ENCODE measurements around the gene SSR3.
"Not testable (repeated sequence)": the region's sequence is repeated elsewhere in the genome, so short reads cannot be mapped to it uniquely, and the experiment has no call there.

Gene SSR3

GRCh38 chr3:156562486-156562885 is 7.6 kb upstream of the SSR3 start:
- H3K9me3 ChIP-seq (ENCODE audit: control insufficient read depth, insufficient read depth, low read depth, low read length); H3K36me3 ChIP-seq (ENCODE audit: control insufficient read depth in 2 of 2, insufficient read depth in 1 of 2, low read length in 2 of 2); CTCF ChIA-PET; H3K4me3 ChIP-seq (ENCODE audit: low read depth, low read length); POLR2A ChIA-PET; H3K4me1 ChIP-seq (ENCODE audit: control insufficient read depth, insufficient read depth, low read length); H3K27ac ChIP-seq (ENCODE audit: extremely low read depth, low read depth, low read length): not testable (repeated sequence)

DNA sequence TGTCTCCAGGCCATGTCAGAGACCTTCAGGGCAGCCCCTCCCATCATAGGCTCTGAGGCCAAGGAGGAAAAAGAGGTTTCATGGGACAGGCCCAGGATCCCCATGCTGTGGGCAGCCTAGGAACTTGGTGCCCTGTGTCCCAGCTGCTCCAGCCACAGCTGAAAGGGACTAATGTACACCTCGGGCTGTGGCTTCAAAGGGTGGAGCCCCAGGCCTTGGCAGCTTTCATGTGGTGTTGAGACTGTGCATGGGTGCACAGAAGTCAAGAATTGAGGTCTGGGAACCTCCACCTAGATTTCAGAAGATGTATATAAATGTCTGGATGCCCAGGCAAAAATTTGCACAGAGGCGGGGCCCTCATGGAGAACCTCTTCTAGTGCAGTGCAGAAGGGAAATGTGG is 6.6 kb upstream of the SSR3 start:
- TF ChIP-seq BCL11A (tag by site-specific recombination; IDR thresholded peaks at IDR 0.05; ENCODE audit: low read depth) (no peak), SP7 (tag by site-specific recombination; IDR thresholded peaks at IDR 0.05) (no peak), ZNF138 (tag by site-specific recombination; IDR thresholded peaks at IDR 0.05; ENCODE audit: borderline replicate concordance) (no peak), ZNF624 (tag by site-specific recombination; IDR thresholded peaks at IDR 0.05) (no peak), ZNF221 (tag by site-specific recombination; IDR thresholded peaks at IDR 0.05; ENCODE audit: borderline replicate concordance) (no peak), ZNF24 (tag by site-specific recombination; IDR thresholded peaks at IDR 0.05) (no peak), ZNF184 (tag by site-specific recombination; IDR thresholded peaks at IDR 0.05) (no peak), GLIS1 (tag by site-specific recombination; IDR thresholded peaks at IDR 0.05) (no peak)
- TF ChIP-seq, protein P1, sequence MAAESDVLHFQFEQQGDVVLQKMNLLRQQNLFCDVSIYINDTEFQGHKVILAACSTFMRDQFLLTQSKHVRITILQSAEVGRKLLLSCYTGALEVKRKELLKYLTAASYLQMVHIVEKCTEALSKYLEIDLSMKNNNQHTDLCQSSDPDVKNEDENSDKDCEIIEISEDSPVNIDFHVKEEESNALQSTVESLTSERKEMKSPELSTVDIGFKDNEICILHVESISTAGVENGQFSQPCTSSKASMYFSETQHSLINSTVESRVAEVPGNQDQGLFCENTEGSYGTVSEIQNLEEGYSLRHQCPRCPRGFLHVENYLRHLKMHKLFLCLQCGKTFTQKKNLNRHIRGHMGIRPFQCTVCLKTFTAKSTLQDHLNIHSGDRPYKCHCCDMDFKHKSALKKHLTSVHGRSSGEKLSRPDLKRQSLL (tag by site-specific recombination; IDR thresholded peaks at IDR 0.05), result no peak
- no peaks in the 10 kb centered on the region for H3K9me3 ChIP-seq (ENCODE audit: control insufficient read depth, insufficient read depth, low read depth, low read length)
- H3K4me3 ChIP-seq (ENCODE audit: low read depth, low read length), result no peak overlapping the region
- no peaks in the 10 kb centered on the region for H3K4me1 ChIP-seq (ENCODE audit: control insufficient read depth, insufficient read depth, low read length)
- CTCF ChIA-PET, result no interaction called here
- POLR2A ChIA-PET, result no interaction called here
- H3K27ac ChIP-seq (ENCODE audit: extremely low read depth, low read depth, low read length), result no peak overlapping the region
- H3K36me3 ChIP-seq (ENCODE audit: control insufficient read depth in 2 of 2, insufficient read depth in 1 of 2, low read length in 2 of 2), result no peaks in the 10 kb centered on the region

DNA sequence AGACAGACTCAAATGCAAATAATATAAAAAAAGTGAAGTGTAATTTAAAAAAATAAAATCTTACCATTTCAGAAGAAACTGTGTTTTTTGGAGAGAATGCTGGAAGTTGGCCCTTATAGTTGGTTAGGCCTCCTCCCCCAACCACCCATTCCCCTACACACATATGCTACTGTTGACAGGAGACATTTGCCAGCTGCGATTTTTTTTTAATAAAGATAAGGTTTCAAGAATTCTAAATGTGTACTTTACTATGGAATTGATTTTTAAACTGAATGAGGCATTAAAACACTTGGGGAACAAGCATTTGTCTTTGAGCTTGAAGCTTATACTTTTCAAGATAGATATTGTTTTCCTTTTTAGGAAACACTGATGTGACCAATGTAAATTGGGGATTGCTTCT is 4.4 kb upstream of the SSR3 start:
- ChIA-PET POLR2A (no interaction called here), CTCF (interaction anchor here (0.7 kb wide), 1 partner anchor 115 kb away, joined by 3 read pairs; the partner anchor contains the start of gene TIPARP)
- no peaks in the 10 kb centered on the region for H3K9me3 ChIP-seq (ENCODE audit: control insufficient read depth, insufficient read depth, low read depth, low read length)
- no peak for TF ChIP-seq ZBTB20 (tag by site-specific recombination; IDR thresholded peaks at IDR 0.05)
- TF ChIP-seq ZNF747 (tag by site-specific recombination; IDR thresholded peaks at IDR 0.05), result no peak
- no peak for TF ChIP-seq HOXC10 (CRISPR knock-in tag; IDR thresholded peaks at IDR 0.05)
- TF ChIP-seq ZNF555 (tag by site-specific recombination; conservative IDR thresholded peaks at IDR 0.05), result no peak
- no peak overlapping the region for H3K27ac ChIP-seq (ENCODE audit: extremely low read depth, low read depth, low read length)
- no peaks in the 10 kb centered on the region for H3K4me1 ChIP-seq (ENCODE audit: control insufficient read depth, insufficient read depth, low read length)
- no peak overlapping the region for H3K4me3 ChIP-seq (ENCODE audit: low read depth, low read length)
- H3K36me3 ChIP-seq (ENCODE audit: control insufficient read depth in 2 of 2, insufficient read depth in 1 of 2, low read length in 2 of 2), result no peaks in the 10 kb centered on the region

- Histone ChIP-seq H3K27ac (ENCODE audit: extremely low read depth, low read depth, low read length) (no peak overlapping the region), H3K9me3 (ENCODE audit: control insufficient read depth, insufficient read depth, low read depth, low read length) (no peaks in the 10 kb centered on the region), H3K4me1 (ENCODE audit: control insufficient read depth, insufficient read depth, low read length) (no peaks in the 10 kb centered on the region), H3K36me3 (ENCODE audit: control insufficient read depth in 2 of 2, insufficient read depth in 1 of 2, low read length in 2 of 2) (no peaks in the 10 kb centered on the region), H3K4me3 (ENCODE audit: low read depth, low read length) (no peak overlapping the region)
- ChIA-PET CTCF (interaction anchor here (1.2 kb wide), 1 partner anchor 115 kb away, joined by 4 read pairs; no protein-coding TSS in a partner anchor), POLR2A (no interaction called here)
- no peak for TF ChIP-seq ZNF621 (tag by site-specific recombination; IDR thresholded peaks at IDR 0.05)
- TF ChIP-seq, protein P2, sequence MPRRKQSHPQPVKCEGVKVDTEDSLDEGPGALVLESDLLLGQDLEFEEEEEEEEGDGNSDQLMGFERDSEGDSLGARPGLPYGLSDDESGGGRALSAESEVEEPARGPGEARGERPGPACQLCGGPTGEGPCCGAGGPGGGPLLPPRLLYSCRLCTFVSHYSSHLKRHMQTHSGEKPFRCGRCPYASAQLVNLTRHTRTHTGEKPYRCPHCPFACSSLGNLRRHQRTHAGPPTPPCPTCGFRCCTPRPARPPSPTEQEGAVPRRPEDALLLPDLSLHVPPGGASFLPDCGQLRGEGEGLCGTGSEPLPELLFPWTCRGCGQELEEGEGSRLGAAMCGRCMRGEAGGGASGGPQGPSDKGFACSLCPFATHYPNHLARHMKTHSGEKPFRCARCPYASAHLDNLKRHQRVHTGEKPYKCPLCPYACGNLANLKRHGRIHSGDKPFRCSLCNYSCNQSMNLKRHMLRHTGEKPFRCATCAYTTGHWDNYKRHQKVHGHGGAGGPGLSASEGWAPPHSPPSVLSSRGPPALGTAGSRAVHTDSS (tag by site-specific recombination; IDR thresholded peaks at IDR 0.05), result no peak
- no peak for TF ChIP-seq ZNF843 (tag by site-specific recombination; IDR thresholded peaks at IDR 0.05)
- no peak for TF ChIP-seq ZNF239 (tag by site-specific recombination; IDR thresholded peaks at IDR 0.05)
- TF ChIP-seq ZNF16 (tag by site-specific recombination; IDR thresholded peaks at IDR 0.05; ENCODE audit: low read depth), result no peak
- TF ChIP-seq ZNF423 (tag by site-specific recombination; IDR thresholded peaks at IDR 0.05), result no peak
- TF ChIP-seq ZNF174 (tag by site-specific recombination; IDR thresholded peaks at IDR 0.05), result no peak
- TF ChIP-seq, protein P3, sequence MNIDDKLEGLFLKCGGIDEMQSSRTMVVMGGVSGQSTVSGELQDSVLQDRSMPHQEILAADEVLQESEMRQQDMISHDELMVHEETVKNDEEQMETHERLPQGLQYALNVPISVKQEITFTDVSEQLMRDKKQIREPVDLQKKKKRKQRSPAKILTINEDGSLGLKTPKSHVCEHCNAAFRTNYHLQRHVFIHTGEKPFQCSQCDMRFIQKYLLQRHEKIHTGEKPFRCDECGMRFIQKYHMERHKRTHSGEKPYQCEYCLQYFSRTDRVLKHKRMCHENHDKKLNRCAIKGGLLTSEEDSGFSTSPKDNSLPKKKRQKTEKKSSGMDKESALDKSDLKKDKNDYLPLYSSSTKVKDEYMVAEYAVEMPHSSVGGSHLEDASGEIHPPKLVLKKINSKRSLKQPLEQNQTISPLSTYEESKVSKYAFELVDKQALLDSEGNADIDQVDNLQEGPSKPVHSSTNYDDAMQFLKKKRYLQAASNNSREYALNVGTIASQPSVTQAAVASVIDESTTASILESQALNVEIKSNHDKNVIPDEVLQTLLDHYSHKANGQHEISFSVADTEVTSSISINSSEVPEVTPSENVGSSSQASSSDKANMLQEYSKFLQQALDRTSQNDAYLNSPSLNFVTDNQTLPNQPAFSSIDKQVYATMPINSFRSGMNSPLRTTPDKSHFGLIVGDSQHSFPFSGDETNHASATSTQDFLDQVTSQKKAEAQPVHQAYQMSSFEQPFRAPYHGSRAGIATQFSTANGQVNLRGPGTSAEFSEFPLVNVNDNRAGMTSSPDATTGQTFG (tag by site-specific recombination; IDR thresholded peaks at IDR 0.05; ENCODE audit: borderline replicate concordance), result no peak
- TF ChIP-seq MYNN (tag by site-specific recombination; IDR thresholded peaks at IDR 0.05; ENCODE audit: borderline replicate concordance), result no peak
- TF ChIP-seq OVOL3 (tag by site-specific recombination; IDR thresholded peaks at IDR 0.05), result no peak
- TF ChIP-seq ZXDB (tag by site-specific recombination; IDR thresholded peaks at IDR 0.05), result no peak
- no peak for TF ChIP-seq ZNF433 (tag by site-specific recombination; IDR thresholded peaks at IDR 0.05; ENCODE audit: low read depth)
- TF ChIP-seq ZNF677 (tag by site-specific recombination; IDR thresholded peaks at IDR 0.05), result no peak
- TF ChIP-seq SP7 (tag by site-specific recombination; IDR thresholded peaks at IDR 0.05), result no peak
- TF ChIP-seq ZNF785 (tag by site-specific recombination; IDR thresholded peaks at IDR 0.05), result no peak
These were observed 3.5 kb upstream of the SSR3 start for GRCh38 chr3:156558389-156558788.
